HUDEP-2 (cell line): ENCODE data around the gene ZC3H18.

Source experiments
- DNase-seq, 76 experiments: peaks; one replicate each; lab custom pipeline; 2025; ENCODE audit not compliant: unreplicated experiment in 76 of 76; lab: John Stamatoyannopoulos, UW

The ZC3H18 gene

DNA sequence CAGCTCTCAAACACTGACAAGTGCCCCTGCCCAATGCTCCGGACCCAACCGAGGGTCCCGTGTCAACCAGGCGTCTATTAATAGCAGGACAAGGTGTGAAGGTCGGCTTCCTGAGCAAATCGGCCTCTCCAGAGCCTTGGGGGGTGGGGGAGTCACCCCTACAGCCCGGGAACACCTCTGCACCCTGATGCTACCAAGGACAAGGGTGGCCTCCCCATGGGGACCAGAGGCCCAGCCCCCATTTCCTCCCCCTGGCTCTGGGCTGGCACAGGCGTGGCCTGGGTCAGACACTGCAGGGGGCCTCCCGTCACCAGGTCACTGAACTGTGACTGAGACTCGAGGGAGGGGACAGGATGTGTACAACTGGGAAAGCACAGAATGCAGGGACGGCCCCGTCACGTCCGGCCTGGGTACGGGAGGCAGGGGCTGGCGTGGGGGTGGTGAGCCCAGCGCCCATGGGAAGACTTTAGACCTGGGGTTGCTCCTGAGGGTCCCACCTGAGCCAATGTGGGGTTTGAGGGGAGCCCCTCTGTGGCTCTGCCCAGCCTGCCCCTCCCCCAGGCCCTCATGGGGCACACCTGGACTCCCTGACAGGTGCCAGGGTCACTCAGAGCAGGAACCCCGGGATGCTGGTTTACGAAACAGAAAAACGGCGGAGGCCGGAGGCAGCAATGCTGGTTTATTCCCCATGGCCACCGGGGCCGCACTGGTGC is 81.2 kb downstream of the ZC3H18 start:
- DNase-seq: peak in 4 of 76 experiments; percentile 11 to 29 (median 18)

DNA sequence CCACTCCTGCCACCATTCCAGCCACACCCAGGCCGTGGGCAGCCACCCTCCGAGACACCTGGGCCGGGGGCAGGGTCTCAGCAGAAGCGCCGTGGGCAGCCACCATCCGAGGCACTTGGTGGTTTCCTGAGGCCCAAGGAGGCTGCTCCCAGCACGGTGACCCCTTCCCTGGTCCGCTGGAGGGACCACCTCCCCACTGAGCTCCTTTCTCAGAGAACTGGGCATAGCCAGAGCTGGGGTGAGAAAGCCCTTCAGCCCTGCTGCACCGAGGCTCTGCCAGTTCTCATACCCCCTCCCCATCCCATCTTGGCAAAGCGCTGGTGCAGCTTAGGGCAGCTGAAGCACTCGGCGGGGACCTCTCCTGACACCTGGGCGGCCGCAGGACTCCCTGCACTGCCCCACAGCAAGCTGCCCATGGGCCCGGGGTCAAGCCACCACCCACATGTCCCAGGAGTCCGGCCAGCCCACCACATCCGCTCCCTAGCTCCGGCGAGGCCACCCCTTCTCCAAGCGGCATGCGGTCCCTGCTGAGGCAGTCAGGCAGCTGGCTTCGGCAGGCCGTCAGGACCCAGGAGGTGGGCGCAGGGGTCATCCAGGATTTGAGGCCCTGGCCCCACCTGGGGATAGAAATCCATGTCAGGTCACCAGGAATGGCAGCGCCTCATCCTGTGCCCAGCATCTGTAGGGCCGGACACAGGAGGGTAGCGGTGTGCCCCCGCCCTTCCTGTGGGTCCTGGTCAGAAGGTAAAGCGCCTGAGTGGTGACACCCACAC is 82.0 kb downstream of the ZC3H18 start:
- no peak for DNase-seq

DNA sequence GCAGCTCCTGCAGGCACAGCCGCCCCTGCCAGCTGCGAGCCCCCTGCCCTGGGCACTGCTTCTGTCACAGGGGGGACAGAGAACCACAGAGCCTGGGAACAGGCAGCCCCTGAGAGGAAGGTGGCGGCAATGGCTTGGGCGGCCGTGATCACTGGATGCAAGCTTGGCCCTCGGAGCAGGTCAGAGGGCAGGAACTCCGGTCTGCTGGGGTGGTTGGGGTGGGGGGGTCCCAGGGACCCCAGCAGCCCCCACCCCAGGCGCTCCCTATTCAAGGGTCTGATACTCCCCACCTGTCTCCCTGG is 82.5 kb downstream of the ZC3H18 start:
- no peak for DNase-seq

DNA sequence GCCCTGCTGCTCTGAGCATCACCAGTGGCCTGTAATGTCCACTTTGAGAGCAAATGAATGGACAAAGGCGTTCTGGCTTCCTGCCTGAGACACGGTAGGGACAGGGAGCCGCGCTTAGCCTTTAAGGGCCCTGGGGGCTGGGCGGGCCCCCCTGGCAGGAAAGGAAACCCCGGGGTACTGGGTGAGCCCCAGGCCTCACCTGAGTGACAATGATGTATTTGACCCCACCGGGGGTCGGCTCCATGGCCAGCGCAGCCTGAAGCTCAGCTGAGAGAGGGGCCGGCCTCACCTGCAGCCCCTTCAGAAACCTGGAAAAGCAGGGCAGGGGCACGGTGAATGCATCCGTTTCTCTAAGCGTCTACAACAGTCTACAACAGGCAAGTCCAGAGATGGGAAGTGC is 82.9 kb downstream of the ZC3H18 start:
- DNase-seq: no peak

DNA sequence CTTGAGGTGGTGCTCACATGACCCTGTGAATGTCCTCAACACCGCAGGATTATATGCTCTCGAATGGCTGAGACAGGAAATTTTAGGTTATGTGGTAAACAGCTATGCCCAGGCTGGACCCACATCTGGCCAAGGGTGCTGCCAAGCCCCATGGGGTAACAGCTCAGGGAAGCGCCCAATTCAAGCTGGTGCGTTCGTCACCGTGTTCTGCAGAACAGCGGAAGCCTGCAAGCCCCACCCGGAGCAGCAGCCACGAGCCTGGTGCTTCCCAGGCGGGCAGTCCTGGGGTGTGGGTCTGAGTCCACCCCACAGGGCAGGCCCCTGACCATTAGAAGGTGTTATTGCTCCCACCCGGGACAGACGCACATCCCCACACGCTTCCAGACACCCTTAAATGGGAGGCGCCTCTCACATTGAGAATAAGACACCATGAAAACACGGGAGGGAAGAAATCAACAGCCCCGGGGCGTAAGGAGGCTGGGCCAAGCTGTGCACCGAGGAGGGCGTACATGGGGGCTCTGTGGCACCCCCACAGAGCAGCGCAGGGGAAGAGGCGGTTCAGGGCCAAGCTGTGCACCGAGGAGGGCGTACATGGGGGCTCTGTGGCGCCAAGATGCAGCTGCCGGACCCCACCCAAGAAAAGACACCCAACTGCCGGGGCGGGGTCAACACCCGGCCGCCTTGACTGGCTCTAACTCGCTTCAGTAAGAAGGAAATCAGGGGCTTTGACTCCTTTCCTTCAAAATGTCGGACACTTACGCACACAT is 83.6 kb downstream of the ZC3H18 start:
- no peak for DNase-seq

DNA sequence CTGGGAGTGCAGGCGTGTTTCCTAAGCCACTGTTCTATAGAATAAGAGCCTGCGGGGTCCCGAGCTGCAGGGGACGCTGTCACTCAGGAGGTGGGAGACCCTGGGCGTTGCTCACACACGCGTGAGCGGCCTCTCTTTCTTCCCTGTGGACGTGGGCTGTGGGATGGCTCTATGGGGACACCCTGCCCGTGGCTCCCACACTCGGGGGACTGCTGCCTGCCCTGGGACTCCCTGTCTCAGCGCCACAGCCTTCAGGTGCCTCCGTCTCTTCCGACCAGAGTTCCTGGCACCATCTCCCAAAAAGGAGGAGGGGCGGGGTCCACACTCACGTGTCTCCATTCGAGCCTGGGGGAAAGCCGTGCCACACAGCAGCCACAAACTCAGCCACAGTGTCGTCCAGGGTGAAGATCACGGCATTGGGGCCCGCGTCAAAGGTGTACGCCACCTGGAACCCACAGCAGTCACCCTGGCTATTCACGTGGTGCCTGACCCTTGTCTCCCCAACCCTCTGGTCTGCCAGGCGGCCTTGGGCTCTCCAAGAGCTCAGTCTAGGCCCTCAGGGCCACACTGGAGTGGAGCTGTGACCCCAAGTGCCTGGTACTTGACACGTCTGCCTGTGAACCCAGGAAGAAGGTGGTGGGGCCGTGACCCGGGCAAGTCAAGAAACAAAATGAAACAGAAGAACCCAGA is 84.3 kb downstream of the ZC3H18 start:
- DNase-seq: no peak

DNA sequence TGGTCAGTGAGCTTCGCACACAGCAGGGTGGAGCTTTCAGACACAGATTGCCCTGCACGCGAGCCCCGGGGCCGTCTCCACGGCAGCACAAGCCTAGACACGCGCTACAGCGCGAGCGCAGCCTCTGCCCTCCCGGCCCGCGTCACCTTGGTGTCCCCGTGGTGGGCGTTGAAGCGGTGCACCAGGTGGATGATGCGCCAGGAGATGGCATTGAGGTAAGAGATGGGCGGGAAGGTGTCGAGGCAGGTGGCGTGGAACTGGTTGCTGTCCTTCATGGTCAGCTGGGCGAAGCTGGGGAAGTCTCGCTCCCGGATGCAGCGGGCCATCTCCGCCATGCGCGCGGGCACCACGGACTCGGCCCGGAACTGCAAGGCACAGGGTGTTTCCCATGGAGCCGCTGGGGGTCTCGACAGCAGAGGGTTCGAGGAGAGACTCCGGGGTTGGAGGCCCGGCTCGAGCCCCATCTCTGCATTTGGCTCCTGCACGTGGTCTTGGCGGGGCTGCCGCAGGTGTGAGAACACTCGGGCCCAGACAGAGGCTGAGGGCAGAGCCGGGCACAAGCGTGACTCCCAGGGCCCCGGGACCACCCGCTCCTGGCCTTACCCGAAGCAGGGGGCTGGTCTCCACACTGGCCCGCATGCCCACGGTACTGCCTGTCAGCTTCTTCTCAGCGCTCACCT is 85.0 kb downstream of the ZC3H18 start:
- no peak for DNase-seq

DNA sequence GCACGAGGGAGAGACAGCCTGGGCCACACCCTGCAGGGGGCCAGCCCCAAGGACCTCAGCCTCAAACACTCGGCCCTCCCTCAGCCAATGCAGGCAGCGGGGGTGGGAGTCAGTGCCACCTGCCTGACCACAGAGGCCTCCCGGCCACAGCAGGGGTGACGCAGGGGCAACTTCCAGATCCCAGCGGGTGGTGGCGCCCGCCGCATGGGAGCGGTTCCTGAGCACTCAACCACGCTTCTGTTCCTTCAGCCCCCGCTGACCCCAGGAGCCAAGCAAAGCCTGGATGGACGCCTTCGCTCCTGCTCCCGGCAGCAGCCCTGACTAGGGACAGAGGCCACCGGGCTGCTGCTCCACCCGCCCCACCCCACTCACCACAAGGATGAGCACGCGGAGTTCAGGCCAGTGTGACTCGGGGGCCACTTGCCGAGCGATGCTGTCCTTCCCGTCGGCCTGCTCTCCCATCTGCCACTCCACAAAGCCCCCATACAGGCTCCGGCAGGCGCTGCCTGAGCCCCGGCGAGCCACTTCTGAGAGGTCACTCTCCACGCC is 85.6 kb downstream of the ZC3H18 start:
- no peak for DNase-seq

DNA sequence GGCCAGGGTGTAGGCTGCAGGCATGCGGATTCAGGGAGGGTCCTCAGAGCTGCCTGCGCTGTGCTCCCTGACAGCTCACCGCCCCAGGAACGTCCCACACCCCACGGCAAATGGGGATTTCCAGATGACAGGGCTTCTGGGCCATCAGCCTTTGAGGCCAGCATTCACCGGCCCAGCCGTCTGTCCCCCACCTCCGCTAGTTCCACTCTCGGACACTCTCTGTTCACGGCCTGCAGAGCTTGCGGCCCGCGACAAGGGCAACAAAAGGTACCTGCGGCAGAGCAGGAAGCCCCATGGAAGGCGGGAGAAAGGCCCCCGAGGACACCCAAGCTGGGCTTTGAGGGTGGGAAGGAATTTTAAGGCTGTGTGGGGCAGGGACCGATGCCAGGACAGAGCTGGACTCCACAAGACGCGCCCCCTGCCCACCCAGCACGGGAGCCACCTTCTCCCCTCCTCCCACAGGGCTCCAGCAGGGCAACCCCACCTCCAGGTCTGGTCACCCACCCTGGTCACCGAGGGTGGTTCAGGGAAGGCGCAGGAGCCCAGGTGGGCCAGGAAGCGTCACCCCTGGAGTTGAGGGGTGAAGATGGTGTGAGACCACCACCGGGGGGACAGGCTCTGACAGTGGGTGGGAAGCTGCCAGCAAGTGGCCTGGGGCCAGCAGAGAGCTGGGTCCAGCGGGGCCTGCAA is 86.2 kb downstream of the ZC3H18 start:
- DNase-seq: no peak

DNA sequence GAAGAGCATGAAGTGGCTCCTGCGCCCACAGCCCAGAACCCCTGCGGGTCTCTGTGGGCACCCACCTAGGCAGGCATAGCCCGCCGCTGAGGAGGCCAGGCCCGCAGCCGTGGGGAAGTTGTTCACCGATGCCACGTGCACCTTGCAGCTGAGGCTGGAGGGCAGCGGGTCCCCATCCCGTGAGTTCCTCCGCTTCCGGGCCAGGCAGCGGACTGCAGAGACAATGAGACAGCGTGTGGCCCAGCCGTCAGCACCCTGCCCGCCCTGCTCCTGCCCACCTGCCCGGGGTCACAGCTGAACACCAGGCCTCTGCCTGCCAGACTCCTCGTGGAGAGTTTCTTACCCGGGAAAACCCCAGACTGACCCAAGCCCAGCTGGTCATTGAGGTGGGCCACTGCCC is 87.2 kb downstream of the ZC3H18 start:
- no peak for DNase-seq

DNA sequence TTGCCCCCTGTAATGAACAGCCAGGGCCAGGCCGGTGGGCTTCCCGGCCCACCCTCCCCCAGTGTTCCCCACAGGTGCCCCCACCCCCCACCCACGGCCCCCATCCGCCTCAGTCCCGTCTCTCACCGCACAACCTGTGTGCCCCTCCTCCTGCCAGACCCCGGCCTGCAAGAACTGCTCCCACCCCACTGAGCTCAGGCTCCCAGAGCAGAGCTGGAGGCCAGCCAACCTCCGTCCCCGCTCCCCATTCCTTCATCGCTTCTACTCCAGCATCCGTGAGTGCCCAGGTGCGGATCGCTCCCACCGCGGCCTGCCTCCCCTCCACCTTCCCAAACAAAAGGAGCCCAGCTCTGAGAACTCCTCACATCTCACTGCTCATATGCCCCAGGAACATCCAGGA is 88.5 kb downstream of the ZC3H18 start:
- no peak for DNase-seq

DNA sequence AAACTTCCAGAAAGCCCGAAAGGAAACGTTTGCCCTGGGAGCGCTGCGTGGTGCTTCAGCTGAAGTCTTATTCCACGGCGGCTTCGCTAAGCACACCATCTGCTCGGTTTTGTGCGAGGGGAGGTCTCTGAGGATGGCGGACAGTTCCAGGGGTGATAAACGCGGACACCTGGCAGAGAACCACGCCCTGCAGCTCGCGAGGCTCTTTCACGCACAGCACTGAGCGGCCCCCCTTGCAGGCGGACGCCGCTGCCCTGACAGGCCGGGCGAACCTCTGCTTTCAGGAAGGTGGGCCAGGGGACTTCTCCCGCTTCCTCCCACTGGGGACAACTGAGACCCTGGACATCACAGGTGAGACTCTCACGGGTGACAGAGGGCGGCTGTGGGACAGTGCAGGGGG is 89.0 kb downstream of the ZC3H18 start:
- no peak for DNase-seq

DNA sequence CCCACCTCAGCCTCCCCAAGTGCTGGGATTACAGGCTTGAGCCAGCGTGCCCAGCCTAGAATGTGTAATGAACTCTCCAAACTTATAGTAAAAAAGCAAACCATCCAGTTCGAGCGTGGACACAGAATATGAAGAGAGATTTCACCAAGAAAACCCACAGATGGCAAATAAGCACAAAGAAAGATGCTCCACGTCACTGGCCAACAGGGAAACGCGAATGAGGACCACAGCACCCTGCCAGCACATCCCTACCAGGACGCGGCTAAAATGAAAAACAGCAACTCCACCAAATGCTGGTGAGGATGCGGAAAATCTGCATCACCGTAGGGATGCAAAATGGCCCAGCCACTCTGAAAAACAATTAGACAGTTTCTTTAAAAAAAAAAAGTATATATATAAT is 91.3 kb downstream of the ZC3H18 start:
- DNase-seq: no peak

DNA sequence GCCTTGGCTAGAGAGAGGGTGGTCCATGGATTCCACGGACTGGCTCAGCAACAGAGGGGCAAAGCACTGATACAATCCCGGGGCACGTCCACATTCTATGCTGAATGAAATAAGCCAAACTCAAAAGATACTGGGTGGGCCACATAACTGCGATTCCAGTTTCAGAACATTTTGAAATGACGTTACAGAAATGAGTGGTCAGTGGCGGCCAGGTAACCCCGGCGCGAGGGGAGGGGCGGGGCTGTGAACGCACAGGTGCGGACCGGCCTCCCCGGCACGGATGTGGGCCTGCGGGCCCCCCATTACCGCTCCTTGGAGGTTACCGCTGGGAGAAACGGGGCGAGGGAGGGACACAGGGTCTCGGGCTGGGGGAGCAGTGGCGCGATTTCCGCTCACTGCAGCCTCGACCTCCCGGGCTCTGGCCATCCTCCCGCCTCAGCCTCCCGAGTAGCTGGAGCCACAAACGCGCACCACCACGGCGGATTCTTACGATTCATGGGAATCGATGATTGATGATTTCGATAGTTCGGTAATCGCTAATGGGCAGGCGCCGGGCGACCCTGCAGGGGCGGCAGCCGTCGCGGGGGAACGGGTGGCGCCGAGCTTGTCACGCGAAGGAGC is 92.1 kb downstream of the ZC3H18 start:
- no peak for DNase-seq

DNA sequence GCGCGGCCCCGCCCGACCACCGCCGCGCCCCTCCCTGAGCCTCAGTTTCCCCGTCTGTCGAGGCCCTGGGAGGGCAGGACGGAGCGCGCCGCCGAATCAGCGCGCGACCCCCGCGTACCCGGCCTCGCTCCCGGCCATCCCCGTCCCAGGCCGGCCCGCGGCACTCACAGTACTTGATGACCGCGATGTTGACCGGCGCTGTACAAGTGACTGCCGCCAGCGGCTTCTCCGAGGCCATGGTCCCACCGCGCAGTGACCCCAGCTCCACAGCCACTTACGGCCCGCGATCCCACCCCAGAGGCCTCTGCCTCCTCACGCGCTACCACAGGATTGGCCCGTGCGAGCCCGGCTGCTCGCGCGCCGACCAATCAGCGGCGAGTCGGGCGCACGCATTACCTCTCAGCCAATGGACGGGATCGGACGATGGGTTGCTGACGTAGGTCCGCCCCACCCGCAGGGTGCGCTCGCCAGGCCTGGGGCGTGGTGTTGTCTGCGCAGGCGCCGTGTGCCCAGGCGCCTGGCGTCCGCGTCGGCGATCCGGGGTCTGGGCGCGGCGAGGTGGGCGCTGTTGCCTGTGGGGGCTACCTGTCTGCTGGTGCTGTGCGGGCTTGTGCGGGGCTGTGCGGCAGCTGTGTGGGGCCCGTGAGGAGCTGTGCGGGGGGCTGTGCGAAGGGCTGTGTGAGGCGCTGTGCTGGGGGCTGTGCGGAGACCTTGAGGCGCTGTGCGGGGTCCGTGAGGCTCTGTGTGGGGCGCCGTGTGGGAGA is 92.8 kb downstream of the ZC3H18 start, which contains the start of gene MVD:
TSS of gene MVD (minus strand) at position 249 of the 764 bp plus-strand sequence. CDS start at position 238, 11 bp downstream.
- DNase-seq: peak in 75 of 76 experiments; percentile 34 to 97 (median 94)

DNA sequence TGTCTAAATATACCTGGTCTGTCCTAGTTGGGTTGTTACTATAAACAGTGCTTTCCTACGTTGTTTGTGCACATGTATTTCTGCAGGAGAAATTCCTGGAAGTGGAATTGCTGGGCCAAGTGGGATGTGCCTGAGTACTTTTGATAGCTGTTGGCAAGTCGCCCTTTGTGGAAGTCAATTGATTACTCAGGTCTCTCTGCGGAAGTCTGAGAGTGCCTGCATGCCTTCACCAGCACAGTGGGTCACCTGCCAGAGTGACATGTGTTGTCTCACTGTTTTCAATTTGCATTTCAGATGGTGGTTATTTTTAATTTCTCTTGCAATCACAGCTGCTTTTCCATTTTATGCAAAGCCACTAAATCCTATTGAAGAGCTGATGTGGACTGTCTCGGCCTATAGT is 94.9 kb downstream of the ZC3H18 start:
- DNase-seq: no peak

DNA sequence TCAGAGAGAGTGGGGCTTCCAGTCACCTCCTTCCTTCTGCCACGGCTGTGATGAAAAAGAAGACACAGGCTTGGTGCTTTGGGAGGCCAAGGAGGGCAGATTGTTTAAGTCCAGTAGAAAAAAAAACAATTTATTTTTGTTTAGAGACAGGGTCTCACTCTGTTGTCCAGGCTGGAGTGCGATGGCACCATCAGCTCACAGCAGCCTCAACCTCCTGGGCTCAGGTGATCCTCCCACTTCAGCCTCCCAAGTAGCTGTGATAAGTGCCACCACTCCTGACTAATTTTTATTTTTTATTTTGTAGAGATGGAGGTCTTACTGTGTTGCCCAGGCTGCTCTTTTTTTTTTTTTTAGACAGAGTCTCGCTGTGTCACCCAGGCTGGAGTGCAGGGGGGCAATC is 95.4 kb downstream of the ZC3H18 start:
- DNase-seq: no peak

DNA sequence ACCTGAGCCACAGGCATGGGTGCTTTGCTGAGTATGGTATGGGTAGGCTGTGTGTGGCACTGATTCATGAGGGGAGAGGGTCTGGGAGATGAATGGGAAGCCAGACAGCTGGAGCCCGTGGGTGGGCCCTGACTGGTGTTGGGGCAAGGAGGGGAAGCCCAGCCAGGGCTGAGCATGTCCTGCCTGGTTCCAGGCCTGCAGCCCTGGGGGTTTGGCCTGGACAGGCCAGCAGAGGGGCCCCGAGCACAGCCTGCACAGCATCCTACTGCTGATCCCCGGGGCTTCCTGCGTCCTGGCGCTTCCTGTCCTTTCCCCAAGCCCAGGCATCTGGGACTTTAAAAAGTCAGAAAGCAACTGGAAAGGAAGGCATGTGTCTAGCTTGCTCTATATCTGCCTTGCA is 97.3 kb downstream of the ZC3H18 start:
- DNase-seq: no peak
